Measurements from ENCODE around the gene SMC1B. TPM values are rescaled to one million over a fixed set of nuclear protein-coding genes. Genes with fewer than 3 reads are reported as not detected.
A peak's percentile ranks its signal among the peaks of the same experiment; 100 is the strongest.
"Not testable (repeated sequence)": the region's sequence is repeated elsewhere in the genome, so short reads cannot be mapped to it uniquely, and the experiment has no call there.

SMC1B gene
- total and polyA plus RNA-seq, 3 experiments from 2014 or later, result 0.37 to 0.38 TPM; not detected in 1

DNA sequence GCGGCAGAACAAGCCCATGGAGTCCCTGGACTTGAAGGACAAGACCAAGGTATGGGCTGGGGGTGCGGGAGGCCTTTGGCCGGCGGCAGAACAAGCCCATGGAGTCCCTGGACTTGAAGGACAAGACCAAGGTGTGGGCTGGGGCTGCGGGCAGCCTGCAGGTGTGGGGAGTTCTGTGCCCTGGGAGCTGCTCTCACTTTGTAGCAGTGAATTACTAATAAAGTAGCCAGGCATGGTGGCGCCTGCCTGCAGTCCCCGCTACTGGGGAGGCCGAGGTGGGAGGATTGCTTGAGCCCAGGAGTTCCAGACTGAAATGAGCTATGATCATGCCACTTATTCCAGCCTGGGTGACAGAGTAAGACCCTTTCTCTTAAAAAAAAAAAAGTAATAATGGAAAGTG is 85.1 kb downstream of the SMC1B start:
- H3K9me3 Mint-ChIP-seq; DNase-seq; H3K4me3 Mint-ChIP-seq; POLR2A ChIA-PET; H3K9me3 ChIP-seq (ENCODE audit: low read length); H3K27me3 Mint-ChIP-seq; H3K4me1 ChIP-seq (ENCODE audit: insufficient read depth, low read length); CTCF ChIA-PET; H3K27me3 ChIP-seq (ENCODE audit: insufficient read depth, low read length, poor library complexity, severe bottlenecking); H3K27ac ChIP-seq (ENCODE audit: low read depth, low read length); H3K4me3 ChIP-seq (ENCODE audit: low read length): not testable (repeated sequence)
- Mint-ChIP-seq H3K36me3 (peaks cover 8 to 86% (median 29%) of the 10 kb centered on the region in 3 donors), H3K4me1 (peaks cover 8 to 23% (median 16%) of the 10 kb centered on the region in 3 donors), H3K27ac (peak overlapping the region in 1 of 8 donors; percentile 62)
- peaks cover 14% of the 10 kb centered on the region for H3K36me3 ChIP-seq (ENCODE audit: insufficient read depth, low read length)

- H3K27ac ChIP-seq (ENCODE audit: low read depth, low read length), result no peak overlapping the region
- peaks cover 25% of the 10 kb centered on the region for H3K36me3 ChIP-seq (ENCODE audit: insufficient read depth, low read length)
- ChIA-PET CTCF (interaction anchor here (1.1 kb wide), 1 partner anchor 47 kb away, joined by 3 read pairs; no protein-coding TSS in a partner anchor), POLR2A (no interaction called here)
- H3K9me3 ChIP-seq (ENCODE audit: low read length), result no peaks in the 10 kb centered on the region
- H3K27ac Mint-ChIP-seq, result peak overlapping the region in 5 of 8 donors; percentile 14 to 71 (median 26)
- peaks cover 8 to 77% (median 17%) of the 10 kb centered on the region in 3 donors for H3K36me3 Mint-ChIP-seq
- H3K4me1 Mint-ChIP-seq, result peaks cover 21 to 53% (median 40%) of the 10 kb centered on the region in 3 donors
- no peaks in the 10 kb centered on the region for H3K27me3 ChIP-seq (ENCODE audit: insufficient read depth, low read length, poor library complexity, severe bottlenecking)
- peaks cover 0 to 3% of the 10 kb centered on the region in 2 donors for H3K27me3 Mint-ChIP-seq
- no peak overlapping the region for H3K4me3 ChIP-seq (ENCODE audit: low read length)
- no peak for DNase-seq
- no peaks in the 10 kb centered on the region for H3K9me3 Mint-ChIP-seq
- peak overlapping the region in 1 of 7 donors; percentile 16 for H3K4me3 Mint-ChIP-seq
- H3K4me1 ChIP-seq (ENCODE audit: insufficient read depth, low read length), result peaks cover 26% of the 10 kb centered on the region
These were observed 89.1 kb downstream of the SMC1B start for GRCh38 chr22:45324311-45324711.

DNA sequence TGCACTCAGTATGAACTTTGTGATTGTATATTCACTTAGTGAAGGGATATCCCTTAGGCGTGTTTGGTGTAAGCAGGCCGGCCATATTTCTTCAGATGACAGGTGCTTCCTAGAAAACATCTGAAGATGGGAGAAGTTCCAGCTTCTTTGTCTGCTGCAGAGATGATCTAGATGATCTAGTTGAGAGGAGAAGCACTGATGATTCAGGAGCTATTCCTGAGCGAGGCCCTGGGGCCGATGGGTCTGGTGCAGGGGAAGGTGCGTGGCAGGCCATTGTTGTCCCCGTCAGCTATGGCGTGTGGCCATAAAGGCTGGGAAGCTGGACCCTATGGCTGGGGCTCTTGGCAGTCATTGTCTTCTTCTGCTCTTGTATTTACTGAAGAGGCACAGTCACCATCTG is 89.7 kb downstream of the SMC1B start:
- Mint-ChIP-seq H3K4me3 (peak overlapping the region in 1 of 7 donors; percentile 34), H3K4me1 (peaks cover 27 to 59% (median 46%) of the 10 kb centered on the region in 3 donors), H3K27ac (peak overlapping the region in 5 of 8 donors; percentile 19 to 73 (median 66)), H3K9me3 (no peaks in the 10 kb centered on the region), H3K27me3 (peaks cover 0 to 3% of the 10 kb centered on the region in 2 donors), H3K36me3 (peaks cover 8 to 74% (median 16%) of the 10 kb centered on the region in 3 donors)
- Histone ChIP-seq H3K27me3 (ENCODE audit: insufficient read depth, low read length, poor library complexity, severe bottlenecking) (no peaks in the 10 kb centered on the region), H3K36me3 (ENCODE audit: insufficient read depth, low read length) (peaks cover 25% of the 10 kb centered on the region), H3K4me3 (ENCODE audit: low read length) (no peak overlapping the region), H3K27ac (ENCODE audit: low read depth, low read length) (no peak overlapping the region), H3K4me1 (ENCODE audit: insufficient read depth, low read length) (peaks cover 32% of the 10 kb centered on the region), H3K9me3 (ENCODE audit: low read length) (no peaks in the 10 kb centered on the region)
- DNase-seq, result no peak
- POLR2A ChIA-PET, result no interaction called here
- CTCF ChIA-PET, result interaction anchor here (1.1 kb wide), 1 partner anchor 47 kb away, joined by 3 read pairs; no protein-coding TSS in a partner anchor

- Mint-ChIP-seq H3K36me3 (peaks cover 8 to 71% (median 16%) of the 10 kb centered on the region in 3 donors), H3K27me3 (peaks cover 0 to 3% of the 10 kb centered on the region in 2 donors), H3K4me1 (peaks cover 34 to 66% (median 53%) of the 10 kb centered on the region in 3 donors), H3K9me3 (no peaks in the 10 kb centered on the region), H3K4me3 (peak overlapping the region in 2 of 7 donors; percentile 34 to 36), H3K27ac (peak overlapping the region in 7 of 8 donors; percentile 32 to 73 (median 46))
- Histone ChIP-seq H3K4me1 (ENCODE audit: insufficient read depth, low read length) (peaks cover 34% of the 10 kb centered on the region), H3K9me3 (ENCODE audit: low read length) (no peaks in the 10 kb centered on the region), H3K27ac (ENCODE audit: low read depth, low read length) (no peak overlapping the region), H3K36me3 (ENCODE audit: insufficient read depth, low read length) (peaks cover 25% of the 10 kb centered on the region), H3K4me3 (ENCODE audit: low read length) (no peak overlapping the region), H3K27me3 (ENCODE audit: insufficient read depth, low read length, poor library complexity, severe bottlenecking) (no peaks in the 10 kb centered on the region)
- ChIA-PET POLR2A (no interaction called here), CTCF (interaction anchor here (1.1 kb wide), 1 partner anchor 48 kb away, joined by 3 read pairs; no protein-coding TSS in a partner anchor)
- no peak for DNase-seq
These were observed 90.4 kb downstream of the SMC1B start for GRCh38 chr22:45322873-45323525.

GRCh38 chr22:45321827-45322226 is 91.6 kb downstream of the SMC1B start:
- Histone ChIP-seq H3K9me3 (ENCODE audit: low read length) (no peaks in the 10 kb centered on the region), H3K4me1 (ENCODE audit: insufficient read depth, low read length) (peaks cover 45% of the 10 kb centered on the region), H3K27me3 (ENCODE audit: insufficient read depth, low read length, poor library complexity, severe bottlenecking) (no peaks in the 10 kb centered on the region), H3K36me3 (ENCODE audit: insufficient read depth, low read length) (peaks cover 25% of the 10 kb centered on the region), H3K4me3 (ENCODE audit: low read length) (no peak overlapping the region), H3K27ac (ENCODE audit: low read depth, low read length) (no peak overlapping the region)
- H3K27ac Mint-ChIP-seq, result peak overlapping the region; percentile 54 to 99 (median 76)
- POLR2A ChIA-PET, result no interaction called here
- CTCF ChIA-PET, result no interaction called here
- peaks cover 0 to 3% of the 10 kb centered on the region in 2 donors for H3K27me3 Mint-ChIP-seq
- no peak for DNase-seq
- H3K9me3 Mint-ChIP-seq, result no peaks in the 10 kb centered on the region
- peaks cover 8 to 63% (median 14%) of the 10 kb centered on the region in 3 donors for H3K36me3 Mint-ChIP-seq
- peaks cover 38 to 78% (median 65%) of the 10 kb centered on the region in 3 donors for H3K4me1 Mint-ChIP-seq
- no peak overlapping the region for H3K4me3 Mint-ChIP-seq

DNA sequence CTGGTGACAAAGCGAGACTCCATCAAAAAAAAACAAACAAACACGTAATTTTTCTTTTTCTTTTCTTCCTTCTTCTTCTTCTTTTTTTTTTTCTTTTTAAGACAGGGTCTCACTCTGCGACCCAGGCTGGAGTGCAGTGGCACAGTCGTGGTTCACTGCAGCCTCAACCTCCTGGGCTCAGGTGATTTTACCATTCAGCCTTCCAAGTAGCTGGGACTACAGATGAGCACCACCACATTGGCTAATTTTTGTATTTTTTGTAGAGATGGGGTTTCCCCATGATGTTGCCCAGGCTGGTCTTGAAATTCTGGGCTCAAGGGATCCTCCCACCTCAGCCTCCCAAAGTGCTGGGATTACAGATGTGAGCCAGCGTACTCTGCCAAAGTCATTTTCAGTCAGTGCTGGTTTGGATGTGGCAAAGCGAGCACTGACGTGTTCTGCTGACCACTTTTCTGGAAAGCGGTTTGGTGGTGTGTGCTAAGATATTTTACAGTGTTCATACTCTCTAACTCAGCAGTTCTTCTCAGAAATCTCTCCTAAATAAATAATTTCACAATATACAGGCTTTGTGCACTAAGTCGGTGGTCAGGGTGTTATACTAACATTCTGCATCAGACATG is 92.9 kb downstream of the SMC1B start:
- ChIA-PET CTCF (no interaction called here), POLR2A (no interaction called here)
- H3K4me3 ChIP-seq (ENCODE audit: low read length), result no peak overlapping the region
- peak overlapping the region; percentile 98 for H3K27ac ChIP-seq (ENCODE audit: low read depth, low read length)
- Mint-ChIP-seq H3K27ac (peak overlapping the region; percentile 97 to 100 (median 100)), H3K4me1 (peaks cover 38 to 88% (median 75%) of the 10 kb centered on the region in 3 donors), H3K27me3 (peaks cover 0 to 3% of the 10 kb centered on the region in 2 donors), H3K9me3 (no peaks in the 10 kb centered on the region), H3K36me3 (peaks cover 8 to 57% (median 14%) of the 10 kb centered on the region in 3 donors), H3K4me3 (peak overlapping the region in 5 of 7 donors; percentile 66 to 90 (median 83))
- no peaks in the 10 kb centered on the region for H3K9me3 ChIP-seq (ENCODE audit: low read length)
- no peak for DNase-seq
- H3K27me3 ChIP-seq (ENCODE audit: insufficient read depth, low read length, poor library complexity, severe bottlenecking), result no peaks in the 10 kb centered on the region
- peaks cover 25% of the 10 kb centered on the region for H3K36me3 ChIP-seq (ENCODE audit: insufficient read depth, low read length)
- peaks cover 56% of the 10 kb centered on the region for H3K4me1 ChIP-seq (ENCODE audit: insufficient read depth, low read length)

DNA sequence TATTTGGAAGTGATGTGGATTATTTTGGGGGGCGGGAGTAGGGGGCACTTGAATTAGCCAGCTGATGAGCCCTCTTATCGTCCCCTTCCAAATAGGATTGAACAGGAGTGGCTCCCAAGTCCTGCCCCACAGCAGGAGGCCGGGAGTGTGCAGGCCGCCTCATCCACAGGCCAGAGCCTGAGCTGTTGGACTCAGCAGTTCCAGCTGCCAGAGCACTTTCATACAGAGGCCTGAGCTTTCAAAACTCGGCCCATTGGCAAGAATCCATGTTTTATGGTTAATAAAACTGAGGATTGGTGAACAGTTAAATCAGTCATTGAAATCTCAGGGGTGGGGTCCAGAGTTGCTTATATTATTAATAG is 94.1 kb downstream of the SMC1B start:
- Histone ChIP-seq H3K27me3 (ENCODE audit: insufficient read depth, low read length, poor library complexity, severe bottlenecking) (no peaks in the 10 kb centered on the region), H3K27ac (ENCODE audit: low read depth, low read length) (peak overlapping the region; percentile 98)
- H3K4me1 Mint-ChIP-seq, result peaks cover 41 to 93% (median 79%) of the 10 kb centered on the region in 3 donors

More for the DNA sequence above, 94.1 kb downstream of the SMC1B start:
- POLR2A ChIA-PET, result no interaction called here
- Mint-ChIP-seq H3K27me3 (no peaks in the 10 kb centered on the region), H3K36me3 (peaks cover 8 to 49% (median 9%) of the 10 kb centered on the region in 3 donors), H3K27ac (peak overlapping the region; percentile 97 to 100 (median 100)), H3K4me3 (peak overlapping the region; percentile 74 to 90 (median 83)), H3K9me3 (no peaks in the 10 kb centered on the region)
- CTCF ChIA-PET, result interaction anchor here (1.0 kb wide), 1 partner anchor 39 kb away, joined by 3 read pairs; no protein-coding TSS in a partner anchor
- Histone ChIP-seq H3K36me3 (ENCODE audit: insufficient read depth, low read length) (peaks cover 22% of the 10 kb centered on the region), H3K4me3 (ENCODE audit: low read length) (peak overlapping the region; percentile 51), H3K9me3 (ENCODE audit: low read length) (no peaks in the 10 kb centered on the region), H3K4me1 (ENCODE audit: insufficient read depth, low read length) (peaks cover 59% of the 10 kb centered on the region)
- DNase-seq, result no peak
